Keratinocyte (primary cell): ENCODE data around the gene ACOX2.

Source experiments
- EZH2 ChIP-seq: IDR thresholded peaks from one replicate; pipeline ENCODE4 v1.6.1; 2012; ENCODE audit warnings: inconsistent platforms, mild to moderate bottlenecking, low read length, moderate library complexity
- TF ChIP-seq, protein P1 (sequence below), 3 experiments: IDR thresholded peaks in 1 of 3; conservative IDR thresholded peaks in 1 of 3; optimal IDR thresholded peaks in 1 of 3; 2 replicates in 2 of 3; 3 replicates in 1 of 3; pipeline versions ENCODE3 to v1.5.1; 2011; ENCODE audit warnings: low read length in 3 of 3, mild to moderate bottlenecking in 3 of 3, moderate library complexity in 2 of 3, control low read depth in 1 of 3, inconsistent platforms in 1 of 3; ENCODE audit not compliant: insufficient read depth in 2 of 3; ENCODE audit errors: extremely low read depth in 1 of 3

DNA sequence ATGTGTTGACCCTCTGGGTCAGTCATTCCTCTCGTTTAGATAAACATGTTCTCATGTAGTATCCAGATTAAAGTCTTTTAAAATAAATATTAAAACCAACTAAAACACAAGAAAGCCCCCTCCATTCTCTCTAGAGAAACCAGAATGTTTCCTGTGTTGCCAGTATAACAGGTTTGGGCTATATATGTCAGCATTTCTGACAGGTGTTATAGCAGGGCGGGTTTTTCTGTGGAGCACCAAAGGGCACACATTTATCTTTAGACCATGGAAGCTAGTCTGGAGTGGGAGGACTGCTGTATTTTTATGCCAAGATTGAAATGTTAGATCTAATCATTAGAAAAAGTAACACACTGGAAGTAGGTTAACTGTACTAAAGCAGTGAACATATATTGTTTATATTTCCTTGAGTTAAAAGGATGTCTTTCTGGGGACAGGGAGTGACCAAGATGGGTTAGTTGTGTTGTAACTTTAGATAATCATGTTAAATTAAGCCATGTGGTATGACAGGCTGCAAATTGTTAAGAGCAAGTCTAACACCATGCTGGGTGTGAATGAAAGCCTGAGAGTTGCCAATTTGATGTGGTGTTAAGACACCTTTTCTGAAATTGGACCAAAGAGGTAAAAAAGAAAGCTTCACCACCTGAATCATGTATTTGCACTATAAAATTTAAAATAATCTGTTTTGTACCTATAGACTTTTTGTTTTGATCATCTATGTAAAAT is 29.5 kb downstream of the ACOX2 start:
- TF ChIP-seq, protein P1, sequence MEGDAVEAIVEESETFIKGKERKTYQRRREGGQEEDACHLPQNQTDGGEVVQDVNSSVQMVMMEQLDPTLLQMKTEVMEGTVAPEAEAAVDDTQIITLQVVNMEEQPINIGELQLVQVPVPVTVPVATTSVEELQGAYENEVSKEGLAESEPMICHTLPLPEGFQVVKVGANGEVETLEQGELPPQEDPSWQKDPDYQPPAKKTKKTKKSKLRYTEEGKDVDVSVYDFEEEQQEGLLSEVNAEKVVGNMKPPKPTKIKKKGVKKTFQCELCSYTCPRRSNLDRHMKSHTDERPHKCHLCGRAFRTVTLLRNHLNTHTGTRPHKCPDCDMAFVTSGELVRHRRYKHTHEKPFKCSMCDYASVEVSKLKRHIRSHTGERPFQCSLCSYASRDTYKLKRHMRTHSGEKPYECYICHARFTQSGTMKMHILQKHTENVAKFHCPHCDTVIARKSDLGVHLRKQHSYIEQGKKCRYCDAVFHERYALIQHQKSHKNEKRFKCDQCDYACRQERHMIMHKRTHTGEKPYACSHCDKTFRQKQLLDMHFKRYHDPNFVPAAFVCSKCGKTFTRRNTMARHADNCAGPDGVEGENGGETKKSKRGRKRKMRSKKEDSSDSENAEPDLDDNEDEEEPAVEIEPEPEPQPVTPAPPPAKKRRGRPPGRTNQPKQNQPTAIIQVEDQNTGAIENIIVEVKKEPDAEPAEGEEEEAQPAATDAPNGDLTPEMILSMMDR (optimal IDR thresholded peaks at IDR 0.05 in 1 of 3, IDR thresholded peaks at IDR 0.05 in 1 of 3, conservative IDR thresholded peaks at IDR 0.05 in 1 of 3; ENCODE audit: extremely low read depth in 1 of 3, insufficient read depth in 2 of 3, low read length in 3 of 3) = no peak
- no peak for TF ChIP-seq EZH2
